Measurements from ENCODE around the gene DBNDD1.

The DBNDD1 gene

DNA sequence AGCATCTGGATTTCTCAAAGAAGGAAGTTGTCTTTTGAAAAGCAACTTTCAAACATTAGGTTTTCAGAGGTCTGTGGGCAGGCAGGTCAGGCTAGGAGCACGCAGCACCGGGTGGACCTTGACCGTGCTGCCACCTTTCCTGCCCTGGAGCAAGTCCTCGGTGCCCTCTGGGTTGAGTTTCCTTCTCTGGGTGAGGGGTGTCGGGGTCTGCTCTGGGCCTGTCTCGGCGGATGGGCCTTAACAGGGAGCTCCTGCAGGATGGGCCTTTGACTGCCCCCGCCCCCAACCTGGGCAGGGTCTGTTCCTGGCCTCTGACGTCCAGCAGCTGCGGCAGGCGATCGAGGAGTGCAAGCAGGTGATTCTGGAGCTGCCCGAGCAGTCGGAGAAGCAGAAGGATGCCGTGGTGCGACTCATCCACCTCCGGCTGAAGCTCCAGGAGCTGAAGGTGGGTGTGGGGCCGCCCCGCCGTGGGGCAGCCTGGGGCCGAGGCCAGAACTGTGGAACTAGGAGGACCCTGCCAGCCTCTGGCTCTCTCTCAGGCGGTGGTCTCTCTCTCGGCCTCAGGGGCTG is 62.0 kb downstream of the DBNDD1 start:
- Histone ChIP-seq H3K4me3 (ENCODE audit: low read length) (no peak overlapping the region), H3K36me3 (ENCODE audit: insufficient read depth, low read length) (peaks cover 20% of the 10 kb centered on the region), H3K27ac (ENCODE audit: low read depth, low read length) (no peak overlapping the region), H3K9me3 (ENCODE audit: insufficient read depth, low read depth, low read length) (no peaks in the 10 kb centered on the region), H3K27me3 (ENCODE audit: insufficient read depth, low read length) (no peaks in the 10 kb centered on the region), H3K4me1 (ENCODE audit: insufficient read depth, low read length) (no peaks in the 10 kb centered on the region), H3K9ac (ENCODE audit: low read depth, low read length) (no peak overlapping the region)
- WGBS = 96% methylated on average over 23 of the region's 23 CpGs

DNA sequence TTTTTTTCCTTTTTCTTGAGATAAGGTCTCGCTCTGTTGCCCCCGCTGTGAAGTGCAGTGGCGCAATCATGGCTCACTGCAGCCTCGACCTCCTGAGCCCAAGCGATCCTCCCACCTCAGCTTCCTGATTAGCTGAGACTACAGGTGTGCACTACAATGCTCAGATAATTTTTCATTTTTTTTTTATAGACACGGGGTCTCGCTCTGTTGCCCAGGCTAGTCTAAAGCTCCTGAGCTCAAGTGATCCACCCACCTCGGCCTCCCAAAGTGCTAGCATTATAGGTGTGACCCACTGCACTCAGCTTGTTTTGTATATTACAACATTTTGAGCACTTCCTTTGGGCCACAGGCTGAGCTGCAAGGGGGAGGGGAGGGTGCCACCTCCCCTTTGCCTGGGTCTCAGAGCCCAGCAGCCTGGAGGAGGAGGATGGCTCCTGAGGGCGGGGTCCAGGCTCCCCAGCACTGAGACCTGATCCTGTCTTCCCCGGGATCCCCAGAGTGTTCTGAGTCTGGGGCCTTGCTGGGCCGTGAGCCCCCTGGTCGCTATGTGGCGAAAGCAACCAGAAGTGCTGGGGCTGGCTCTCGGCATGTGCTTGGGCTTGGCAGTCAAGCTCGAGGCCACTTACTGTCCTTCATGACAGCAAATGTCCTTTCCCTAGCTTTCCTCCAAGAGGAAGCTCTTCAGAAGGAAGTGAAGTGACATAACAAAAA is 62.6 kb downstream of the DBNDD1 start:
- H3K27me3 ChIP-seq (ENCODE audit: insufficient read depth, low read length) = no peaks in the 10 kb centered on the region
- no peaks in the 10 kb centered on the region for H3K4me1 ChIP-seq (ENCODE audit: insufficient read depth, low read length)
- peaks cover 20% of the 10 kb centered on the region for H3K36me3 ChIP-seq (ENCODE audit: insufficient read depth, low read length)
- H3K27ac ChIP-seq (ENCODE audit: low read depth, low read length) = no peak overlapping the region
- H3K9ac ChIP-seq (ENCODE audit: low read depth, low read length) = no peak overlapping the region
- WGBS = 94% methylated on average over 15 of the region's 15 CpGs
- no peak overlapping the region for H3K4me3 ChIP-seq (ENCODE audit: low read length)
- no peaks in the 10 kb centered on the region for H3K9me3 ChIP-seq (ENCODE audit: insufficient read depth, low read depth, low read length)

DNA sequence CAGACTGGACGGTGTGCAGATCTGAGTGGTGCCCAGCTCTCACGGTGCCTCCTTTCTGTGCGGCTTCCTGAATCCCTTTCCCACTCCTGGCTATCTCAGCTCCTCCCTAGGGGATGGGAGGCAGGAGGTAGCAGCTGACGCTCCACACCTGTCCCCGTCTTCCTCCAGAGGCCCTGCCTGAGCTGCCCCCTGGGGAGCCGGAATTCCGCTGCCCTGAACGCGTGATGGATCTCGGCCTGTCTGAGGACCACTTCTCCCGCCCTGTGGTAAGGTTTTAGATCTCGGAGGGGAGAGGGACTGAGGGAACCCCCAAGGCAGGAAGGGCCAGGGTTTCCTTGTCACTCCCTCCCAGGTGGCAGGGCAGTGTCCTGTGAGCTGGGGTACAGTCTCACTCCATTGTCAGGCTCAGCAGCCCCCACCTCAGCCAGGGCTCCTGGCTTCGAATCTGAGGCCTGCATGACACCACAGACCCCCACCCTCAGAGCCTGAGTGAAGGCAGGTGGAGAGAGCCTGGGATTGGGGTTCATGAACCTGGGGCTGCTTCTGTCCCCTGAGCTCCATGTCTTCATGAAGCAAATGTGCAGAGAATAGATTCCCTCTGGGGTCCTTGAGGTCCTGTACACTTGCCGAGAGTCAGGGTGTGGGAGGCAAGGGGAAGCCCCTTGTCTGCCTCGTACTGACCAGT is 64.1 kb downstream of the DBNDD1 start:
- Histone ChIP-seq H3K27ac (ENCODE audit: low read depth, low read length) (no peak overlapping the region), H3K9me3 (ENCODE audit: insufficient read depth, low read depth, low read length) (no peaks in the 10 kb centered on the region), H3K27me3 (ENCODE audit: insufficient read depth, low read length) (no peaks in the 10 kb centered on the region), H3K36me3 (ENCODE audit: insufficient read depth, low read length) (peaks cover 10% of the 10 kb centered on the region), H3K4me3 (ENCODE audit: low read length) (no peak overlapping the region), H3K4me1 (ENCODE audit: insufficient read depth, low read length) (no peaks in the 10 kb centered on the region), H3K9ac (ENCODE audit: low read depth, low read length) (no peak overlapping the region)
- 83% methylated on average over 13 of the region's 15 CpGs for WGBS

All from HUES64 (cell line).